Breast epithelium (tissue), 4 donors: ENCODE results near the gene KRTAP9-4. TPM values are rescaled to one million over a fixed set of nuclear protein-coding genes. Genes with fewer than 3 reads are reported as not detected.
"Not testable (repeated sequence)": the region's sequence is repeated elsewhere in the genome, so short reads cannot be mapped to it uniquely, and the experiment has no call there.

Experiments
- DNase-seq, 2 donors: peaks; one replicate each; pipeline ENCODE4 v3.0.0-alpha.2; 2019; ENCODE audit warnings: low spot score in 2 of 2
- H3K27ac ChIP-seq, 2 donors: fragments of 200-600 bp; sonication (generic) in 1 of 2; one replicate each; pipeline ENCODE4 v1.5.1; 2016 to 2019; ENCODE audit warnings: mild to moderate bottlenecking in 1 of 2
- H3K27me3 ChIP-seq, 2 donors: fragments of 200-600 bp; sonication (generic) in 1 of 2; one replicate each; pipeline versions ENCODE4 v1.5.1 to v1.6.0; 2017 to 2019; ENCODE audit warnings: control low read depth in 1 of 2, mild to moderate bottlenecking in 1 of 2
- H3K36me3 ChIP-seq: fragments of 200-600 bp; one replicate; pipeline ENCODE4 v1.5.1; 2019
- H3K4me1 ChIP-seq, 2 donors: fragments of 200-600 bp; sonication (generic); one replicate each; pipeline ENCODE4 v1.5.1; 2016 to 2019; ENCODE audit warnings: control low read depth in 1 of 2
- H3K4me3 ChIP-seq, 3 donors: fragments of 200-600 bp; sonication (generic); 1 replicate in 2 of 3; 2 replicates in 1 of 3; pipeline ENCODE4 v1.5.1; 2016 to 2019; ENCODE audit warnings: mild to moderate bottlenecking in 3 of 3, moderate library complexity in 2 of 3
- H3K9me3 ChIP-seq, 2 donors: fragments of 200-600 bp; sonication (generic) in 1 of 2; one replicate each; pipeline ENCODE4 v1.5.1; 2016 to 2019; ENCODE audit warnings: control low read depth in 1 of 2
- POLR2A ChIP-seq: fragments of 450-650 bp; IDR thresholded peaks from one replicate; pipeline ENCODE4 v1.6.1; 2016; ENCODE audit warnings: antibody characterized with exemption, mild to moderate bottlenecking, moderate library complexity
- POLR2AphosphoS5 ChIP-seq, 3 donors: sonication (generic); formaldehyde crosslinking; IDR thresholded peaks; one replicate each; pipeline ENCODE4 v1.6.1; 2017; ENCODE audit warnings: antibody characterized with exemption in 3 of 3
- intact Hi-C: fragments of 100-400 bp; cut with DNase I; formaldehyde crosslinking; loops from one replicate; pipeline ENCODE4 v1.15.1; 2023; ENCODE audit warnings: low total_unique reads
- total RNA-seq, 3 donors: library from RNA; depleted of rRNA; stranded (reverse); fragments of >200 nt; gene quantifications; one replicate each; pipeline ENCODE4 v1.1.0, GENCODE V29; 2016
- TF ChIP-seq, protein P1 (sequence below), 3 donors: fragments of 450-650 bp; IDR thresholded peaks; one replicate each; pipeline ENCODE4 v1.5.1; 2016 to 2017; ENCODE audit warnings: antibody characterized with exemption in 3 of 3, mild to moderate bottlenecking in 3 of 3, moderate library complexity in 3 of 3

Gene KRTAP9-4, protein sequence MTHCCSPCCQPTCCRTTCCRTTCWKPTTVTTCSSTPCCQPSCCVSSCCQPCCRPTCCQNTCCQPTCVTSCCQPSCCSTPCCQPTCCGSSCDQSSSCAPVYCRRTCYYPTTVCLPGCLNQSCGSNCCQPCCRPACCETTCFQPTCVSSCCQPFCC
- not detected for total RNA-seq

DNA sequence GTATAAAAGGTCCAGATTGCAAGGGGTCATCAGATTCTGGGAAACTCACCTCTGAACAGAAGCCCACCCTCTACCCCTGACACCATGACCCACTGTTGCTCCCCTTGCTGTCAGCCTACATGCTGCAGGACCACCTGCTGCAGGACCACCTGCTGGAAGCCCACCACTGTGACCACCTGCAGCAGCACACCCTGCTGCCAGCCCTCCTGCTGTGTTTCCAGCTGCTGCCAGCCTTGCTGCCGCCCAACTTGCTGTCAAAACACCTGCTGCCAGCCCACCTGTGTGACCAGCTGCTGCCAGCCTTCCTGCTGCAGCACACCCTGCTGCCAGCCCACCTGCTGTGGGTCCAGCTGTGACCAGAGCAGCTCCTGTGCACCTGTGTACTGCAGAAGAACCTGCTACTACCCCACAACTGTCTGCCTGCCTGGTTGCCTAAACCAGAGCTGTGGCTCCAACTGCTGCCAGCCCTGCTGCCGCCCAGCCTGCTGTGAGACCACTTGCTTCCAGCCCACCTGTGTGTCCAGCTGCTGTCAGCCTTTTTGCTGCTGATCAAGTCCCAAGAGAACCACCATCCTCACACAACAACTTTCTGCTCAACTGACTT is at the start of gene KRTAP9-4:
Gene KRTAP9-4, plus strand, starts transcription at position 51 of the 604 bp plus-strand sequence. Its CDS starts 34 bp downstream, at position 85.
- intact Hi-C loops, DNase-seq, H3K9me3 ChIP-seq, H3K36me3 ChIP-seq, H3K27ac ChIP-seq, H3K4me1 ChIP-seq, H3K4me3 ChIP-seq, H3K27me3 ChIP-seq: not testable (repeated sequence)

DNA sequence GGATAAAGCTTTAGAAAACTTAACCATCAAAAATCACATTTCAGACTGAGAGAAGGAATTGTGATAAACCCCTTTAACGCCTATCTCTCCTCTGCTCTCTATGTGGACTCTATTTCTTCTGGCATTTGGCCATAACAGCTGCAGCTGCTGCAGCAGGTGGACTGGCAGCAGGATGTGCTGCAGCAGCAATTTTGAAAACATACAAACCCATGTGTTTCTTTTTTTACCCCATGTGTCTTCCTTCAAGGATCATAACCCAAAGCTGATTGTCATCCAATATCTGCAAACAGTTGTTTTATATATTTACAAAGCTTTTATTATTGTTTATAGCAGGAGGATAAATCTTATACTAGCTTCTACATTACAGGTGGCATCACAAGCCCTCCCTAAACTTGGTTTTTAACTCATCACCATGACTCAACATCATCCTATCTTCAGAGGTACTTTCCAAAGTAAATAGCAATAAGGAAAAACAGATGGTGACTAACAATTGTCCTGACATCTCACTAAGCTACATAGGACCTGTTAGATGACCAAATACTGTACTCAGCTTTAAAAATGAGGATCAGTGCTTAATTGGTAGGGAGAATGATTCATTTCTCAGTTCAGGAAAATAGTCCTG is 37.5 kb upstream of the KRTAP9-4 start:
- H3K27me3 ChIP-seq = no peaks in the 10 kb centered on the region
- no peaks in the 10 kb centered on the region for H3K4me1 ChIP-seq
- no peak for DNase-seq
- H3K36me3 ChIP-seq = no peaks in the 10 kb centered on the region
- H3K27ac ChIP-seq = no peak overlapping the region
- intact Hi-C loops = no loop called here
- TF ChIP-seq, protein P1, sequence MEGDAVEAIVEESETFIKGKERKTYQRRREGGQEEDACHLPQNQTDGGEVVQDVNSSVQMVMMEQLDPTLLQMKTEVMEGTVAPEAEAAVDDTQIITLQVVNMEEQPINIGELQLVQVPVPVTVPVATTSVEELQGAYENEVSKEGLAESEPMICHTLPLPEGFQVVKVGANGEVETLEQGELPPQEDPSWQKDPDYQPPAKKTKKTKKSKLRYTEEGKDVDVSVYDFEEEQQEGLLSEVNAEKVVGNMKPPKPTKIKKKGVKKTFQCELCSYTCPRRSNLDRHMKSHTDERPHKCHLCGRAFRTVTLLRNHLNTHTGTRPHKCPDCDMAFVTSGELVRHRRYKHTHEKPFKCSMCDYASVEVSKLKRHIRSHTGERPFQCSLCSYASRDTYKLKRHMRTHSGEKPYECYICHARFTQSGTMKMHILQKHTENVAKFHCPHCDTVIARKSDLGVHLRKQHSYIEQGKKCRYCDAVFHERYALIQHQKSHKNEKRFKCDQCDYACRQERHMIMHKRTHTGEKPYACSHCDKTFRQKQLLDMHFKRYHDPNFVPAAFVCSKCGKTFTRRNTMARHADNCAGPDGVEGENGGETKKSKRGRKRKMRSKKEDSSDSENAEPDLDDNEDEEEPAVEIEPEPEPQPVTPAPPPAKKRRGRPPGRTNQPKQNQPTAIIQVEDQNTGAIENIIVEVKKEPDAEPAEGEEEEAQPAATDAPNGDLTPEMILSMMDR (IDR thresholded peaks at IDR 0.05) = no peak
- no peak overlapping the region for H3K4me3 ChIP-seq
- H3K9me3 ChIP-seq = no peaks in the 10 kb centered on the region

DNA sequence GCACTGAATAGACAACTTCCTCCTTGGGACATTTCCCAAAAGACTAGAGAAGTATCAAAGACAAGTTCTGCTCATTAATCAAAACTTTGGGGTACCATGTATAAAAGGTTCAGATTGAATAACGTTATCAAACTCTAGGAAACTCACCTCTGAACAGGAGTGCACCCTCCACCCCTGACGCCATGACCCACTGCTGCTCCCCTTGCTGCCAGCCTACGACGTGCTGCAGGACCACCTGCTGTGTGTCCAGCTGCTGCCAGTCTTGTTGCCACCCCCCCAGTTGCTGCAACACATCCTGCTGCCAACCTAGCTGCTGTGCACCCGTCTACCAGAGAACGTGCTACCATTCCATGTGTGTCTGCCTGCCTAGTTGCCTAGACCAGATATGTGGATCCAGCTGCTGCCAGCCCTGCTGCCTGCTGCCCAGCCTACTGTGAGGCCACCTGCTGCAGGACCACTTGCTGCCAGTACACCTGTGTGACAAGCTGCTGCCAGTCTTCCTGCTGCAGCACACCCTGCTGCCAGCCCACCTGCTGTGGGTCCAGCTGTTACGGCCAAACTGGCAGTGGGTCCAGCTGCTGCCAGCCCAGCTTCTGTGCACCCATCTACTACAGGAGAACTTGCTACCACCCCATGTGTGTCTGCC is 36.8 kb upstream of the KRTAP9-4 start:
- Histone ChIP-seq H3K4me3 (no peak overlapping the region), H3K27me3 (no peaks in the 10 kb centered on the region), H3K36me3 (no peaks in the 10 kb centered on the region), H3K27ac (no peak overlapping the region), H3K9me3 (no peaks in the 10 kb centered on the region), H3K4me1 (no peaks in the 10 kb centered on the region)
- intact Hi-C loops = no loop called here
- TF ChIP-seq, protein P1 (IDR thresholded peaks at IDR 0.05) = no peak
- TF ChIP-seq POLR2A (no peak), POLR2AphosphoS5 (IDR thresholded peaks at IDR 0.05) (no peak)
- DNase-seq = no peak

DNA sequence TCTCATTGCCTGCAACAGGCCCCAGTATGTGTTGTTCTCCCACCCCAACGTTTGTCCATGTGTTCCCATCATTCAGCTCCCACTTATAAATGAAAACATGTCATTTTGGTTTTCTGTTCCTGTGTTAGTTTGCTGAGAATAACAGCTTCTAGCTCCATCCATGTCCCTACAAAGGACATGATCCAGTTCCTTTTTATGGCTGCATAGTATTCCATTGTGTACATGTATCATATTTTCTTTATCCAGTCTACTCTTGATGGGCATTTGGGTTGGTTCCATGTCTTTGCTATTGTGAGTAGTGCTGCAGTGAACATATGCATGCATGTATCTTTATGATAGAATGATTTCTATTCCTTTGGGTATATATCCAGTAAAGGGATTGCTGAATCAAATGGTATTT is 33.8 kb upstream of the KRTAP9-4 start:
- Histone ChIP-seq H3K4me3 (no peak overlapping the region), H3K4me1 (no peaks in the 10 kb centered on the region), H3K27ac (no peak overlapping the region), H3K27me3 (no peaks in the 10 kb centered on the region), H3K9me3 (no peaks in the 10 kb centered on the region), H3K36me3 (no peaks in the 10 kb centered on the region)
- TF ChIP-seq POLR2AphosphoS5 (IDR thresholded peaks at IDR 0.05) (no peak), POLR2A (no peak)
- TF ChIP-seq, protein P1 (IDR thresholded peaks at IDR 0.05) = no peak
- intact Hi-C loops = no loop called here
- no peak for DNase-seq

DNA sequence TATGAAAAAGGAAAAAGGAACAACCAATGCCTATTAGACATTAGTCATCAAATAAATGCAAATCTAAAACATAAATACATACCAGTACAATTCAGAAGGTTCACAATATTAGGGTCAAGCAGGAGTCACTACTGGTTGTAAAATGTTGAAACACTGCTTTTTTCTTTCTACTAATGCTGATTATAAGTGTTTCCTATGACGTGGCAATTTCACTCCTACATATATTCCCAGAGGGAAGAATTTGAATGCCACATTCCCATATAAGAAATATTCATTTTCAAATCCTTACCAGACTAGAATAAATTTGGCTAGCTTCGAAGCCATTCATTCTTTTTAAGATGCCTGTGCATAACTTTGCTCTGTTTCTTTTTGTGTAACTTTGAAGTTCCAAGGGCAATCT is 25.7 kb upstream of the KRTAP9-4 start:
- intact Hi-C loops = no loop called here
- no peaks in the 10 kb centered on the region for H3K4me1 ChIP-seq
- TF ChIP-seq POLR2AphosphoS5 (IDR thresholded peaks at IDR 0.05) (no peak), POLR2A (no peak)
- TF ChIP-seq, protein P1 (IDR thresholded peaks at IDR 0.05) = no peak
- H3K36me3 ChIP-seq = no peaks in the 10 kb centered on the region
- no peaks in the 10 kb centered on the region for H3K27me3 ChIP-seq
- no peak overlapping the region for H3K27ac ChIP-seq
- no peaks in the 10 kb centered on the region for H3K9me3 ChIP-seq
- DNase-seq = no peak
- H3K4me3 ChIP-seq = no peak overlapping the region
